Cardiac septum (tissue), 1 donor: Measurements from ENCODE around the gene BACH2. TPM values are rescaled to one million over a fixed set of nuclear protein-coding genes. Genes with fewer than 3 reads are reported as not detected.

Experiments
- DNase-seq: peaks from one replicate; pipeline ENCODE4 v3.0.0-alpha.2; 2020; ENCODE audit warnings: low spot score
- intact Hi-C: fragments of 100-400 bp; cut with DNase I; formaldehyde crosslinking; loops from one replicate; pipeline ENCODE4 v1.14.0; 2022
- total RNA-seq: library from RNA; stranded (reverse); fragmentation: NEBNext Ultra II Directional; extraction: Animal tissue kit (Norgen Biotek cat#: 25700); gene quantifications from one replicate; pipeline ENCODE4 v1.2.1, GENCODE V29; 2021
- donor health status: DM: no; HTN: no; CAD: no.

The BACH2 gene
- total RNA-seq, 1 donor from 2014 or later, result 8.4 TPM

GRCh38 chr6:90195094-90195829 is 101.4 kb downstream of the BACH2 start:
- no peak for DNase-seq
- intact Hi-C loops, result no loop called here

- DNase-seq, result no peak
- intact Hi-C loops, result no loop called here
Observed at GRCh38 chr6:90194371-90194841, 102.2 kb downstream of the BACH2 start.

GRCh38 chr6:90193359-90193758 is 103.3 kb downstream of the BACH2 start:
- intact Hi-C loops, result no loop called here
- no peak for DNase-seq

GRCh38 chr6:90192857-90193256 is 103.8 kb downstream of the BACH2 start:
- no peak for DNase-seq
- intact Hi-C loops, result no loop called here

GRCh38 chr6:90190752-90191395 is 105.8 kb downstream of the BACH2 start:
- intact Hi-C loops, result no loop called here

GRCh38 chr6:90190131-90190530 is 106.5 kb downstream of the BACH2 start:
- DNase-seq, result no peak
- intact Hi-C loops, result no loop called here

More at GRCh38 chr6:90190752-90191395, 105.8 kb downstream of the BACH2 start:
- DNase-seq, result no peak

GRCh38 chr6:90187437-90188121 is 109.1 kb downstream of the BACH2 start:
- intact Hi-C loops, result no loop called here
- DNase-seq, result no peak

GRCh38 chr6:90186637-90187371 is 109.8 kb downstream of the BACH2 start:
- DNase-seq, result no peak
- intact Hi-C loops, result no loop called here

- intact Hi-C loops, result no loop called here
- DNase-seq, result no peak
Observed at GRCh38 chr6:90186026-90186425, 110.6 kb downstream of the BACH2 start.

- intact Hi-C loops, result loop anchor here (2.0 to 5.0 kb wide), 2 partner anchors 34 to 197 kb away; no protein-coding TSS in a partner anchor
- no peak for DNase-seq
Observed at GRCh38 chr6:90184334-90185298, 112.0 kb downstream of the BACH2 start.

GRCh38 chr6:90183587-90184333 is 112.9 kb downstream of the BACH2 start:
- DNase-seq, result no peak
- intact Hi-C loops, result loop anchor here (2.0 to 5.0 kb wide), 2 partner anchors 35 to 196 kb away; no protein-coding TSS in a partner anchor

- intact Hi-C loops, result loop anchor here (5.0 kb wide), 1 partner anchor 193 kb away; no protein-coding TSS in a partner anchor
- DNase-seq, result no peak
Observed at GRCh38 chr6:90180526-90180925, 116.1 kb downstream of the BACH2 start.

- intact Hi-C loops, result loop anchor here (5.0 kb wide), 2 partner anchors 118 to 192 kb away; partner anchors contain the start of gene BACH2
- no peak for DNase-seq
Observed at GRCh38 chr6:90179190-90180169, 117.2 kb downstream of the BACH2 start.

- intact Hi-C loops, result loop anchor here (5.0 kb wide), 1 partner anchor 119 kb away; the partner anchor contains the start of gene BACH2
- DNase-seq, result no peak
Observed at GRCh38 chr6:90178384-90178855, 118.2 kb downstream of the BACH2 start.

GRCh38 chr6:90177544-90178383 is 118.9 kb downstream of the BACH2 start:
- DNase-seq, result no peak
- intact Hi-C loops, result loop anchor here (5.0 kb wide), 1 partner anchor 120 kb away; the partner anchor contains the start of gene BACH2
